PC-9 (cell line): ENCODE measurements around the gene CDYL2.

Experiments
- EZH2 ChIP-seq: fragments of 200-600 bp; sonication (generic); IDR thresholded peaks from 2 replicates; pipeline ENCODE4 v1.8.0; 2017; ENCODE audit warnings: antibody characterized with exemption, low read depth
- TF ChIP-seq, protein P1 (sequence below): fragments of 200-600 bp; sonication (generic); conservative IDR thresholded peaks from 2 replicates; pipeline ENCODE4 v1.6.1; 2017; ENCODE audit warnings: mixed run types, antibody characterized with exemption, mild to moderate bottlenecking, moderate library complexity

DNA sequence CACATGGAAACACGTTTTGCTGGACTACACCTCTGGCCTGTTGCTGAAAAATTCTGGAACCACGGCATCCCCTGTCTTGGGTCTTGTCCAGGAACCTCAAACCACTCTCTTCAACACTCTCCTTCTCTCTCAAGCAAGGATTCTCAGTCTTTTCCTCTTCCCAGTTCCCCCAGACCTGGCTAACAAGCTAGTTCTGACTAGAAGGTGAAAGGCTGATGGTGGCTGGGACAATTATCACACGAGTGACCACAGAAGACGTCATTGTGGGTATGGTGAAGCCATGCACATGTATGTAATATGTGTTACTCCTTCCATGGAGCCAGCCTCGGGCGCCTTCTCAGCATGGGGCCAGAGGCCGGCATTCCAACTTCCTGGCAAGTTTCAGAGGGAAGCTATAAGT, 123.0 kb downstream of the CDYL2 start:
- TF ChIP-seq, protein P1, sequence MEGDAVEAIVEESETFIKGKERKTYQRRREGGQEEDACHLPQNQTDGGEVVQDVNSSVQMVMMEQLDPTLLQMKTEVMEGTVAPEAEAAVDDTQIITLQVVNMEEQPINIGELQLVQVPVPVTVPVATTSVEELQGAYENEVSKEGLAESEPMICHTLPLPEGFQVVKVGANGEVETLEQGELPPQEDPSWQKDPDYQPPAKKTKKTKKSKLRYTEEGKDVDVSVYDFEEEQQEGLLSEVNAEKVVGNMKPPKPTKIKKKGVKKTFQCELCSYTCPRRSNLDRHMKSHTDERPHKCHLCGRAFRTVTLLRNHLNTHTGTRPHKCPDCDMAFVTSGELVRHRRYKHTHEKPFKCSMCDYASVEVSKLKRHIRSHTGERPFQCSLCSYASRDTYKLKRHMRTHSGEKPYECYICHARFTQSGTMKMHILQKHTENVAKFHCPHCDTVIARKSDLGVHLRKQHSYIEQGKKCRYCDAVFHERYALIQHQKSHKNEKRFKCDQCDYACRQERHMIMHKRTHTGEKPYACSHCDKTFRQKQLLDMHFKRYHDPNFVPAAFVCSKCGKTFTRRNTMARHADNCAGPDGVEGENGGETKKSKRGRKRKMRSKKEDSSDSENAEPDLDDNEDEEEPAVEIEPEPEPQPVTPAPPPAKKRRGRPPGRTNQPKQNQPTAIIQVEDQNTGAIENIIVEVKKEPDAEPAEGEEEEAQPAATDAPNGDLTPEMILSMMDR: no peak
- no peak for TF ChIP-seq EZH2
